A673 (cell line): ENCODE results near the gene MMP12. TPM values are rescaled to one million over a fixed set of nuclear protein-coding genes. Genes with fewer than 3 reads are reported as not detected.

ENCODE experiments used
- BruUV-seq: library from RNA; stranded (reverse); fragments of 400-500 nt; replicated peaks from 2 replicates; lab custom pipeline; 2021; lab: Mats Ljungman, UMichigan
- CTCF ChIA-PET: fragments of 300-600 bp; sonication (Branson Sonifier 250); formaldehyde crosslinking; loops from one replicate; lab custom pipeline; 2022; ENCODE audit warnings: antibody characterized with exemption; lab: Charles Lee
- POLR2A ChIA-PET: fragments of 300-600 bp; sonication (Branson Sonifier 250); formaldehyde crosslinking; loops from one replicate; lab custom pipeline; 2022; ENCODE audit warnings: antibody characterized with exemption; ENCODE audit not compliant: low non-redundant PET; lab: Charles Lee
- DNase-seq: peaks from one replicate; pipeline ENCODE4 v3.0.0-alpha.2; 2015; ENCODE audit warnings: low spot score
- H3K27ac ChIP-seq: fragments of 200-600 bp; sonication (generic); 2 replicates; pipeline ENCODE4 v1.5.1; 2016; ENCODE audit warnings: mixed run types, low read depth, mild to moderate bottlenecking, mixed read lengths, antibody characterized with exemption, low read length; ENCODE audit not compliant: poor library complexity, severe bottlenecking
- H3K27me3 ChIP-seq: fragments of 200-600 bp; sonication (generic); replicated peaks from 2 replicates; pipeline ENCODE4 v1.6.1; 2017; ENCODE audit warnings: mixed run types, low read depth, mild to moderate bottlenecking, mixed read lengths, antibody characterized with exemption, low read length; ENCODE audit not compliant: insufficient read depth, poor library complexity
- H3K36me3 ChIP-seq: fragments of 200-600 bp; sonication (generic); 2 replicates; pipeline ENCODE4 v1.6.1; 2016; ENCODE audit warnings: mixed run types, mild to moderate bottlenecking, mixed read lengths, antibody characterized with exemption, low read length; ENCODE audit not compliant: insufficient read depth, poor library complexity, severe bottlenecking
- H3K4me1 ChIP-seq: fragments of 200-600 bp; sonication (generic); 2 replicates; pipeline ENCODE4 v1.6.1; 2017; ENCODE audit warnings: mixed run types, mild to moderate bottlenecking, mixed read lengths, antibody characterized with exemption, low read length; ENCODE audit not compliant: insufficient read depth, poor library complexity, severe bottlenecking
- H3K4me3 ChIP-seq: fragments of 200-600 bp; sonication (generic); 2 replicates; pipeline ENCODE4 v1.5.1; 2016; ENCODE audit warnings: low read depth, mixed run types, mild to moderate bottlenecking, mixed read lengths, low read length; ENCODE audit not compliant: poor library complexity, severe bottlenecking
- H3K9me3 ChIP-seq: fragments of 200-600 bp; sonication (generic); 2 replicates; pipeline ENCODE4 v1.6.1; 2016; ENCODE audit warnings: mixed run types, low read depth, mild to moderate bottlenecking, mixed read lengths, antibody characterized with exemption, low read length; ENCODE audit not compliant: poor library complexity, severe bottlenecking
- EZH2 ChIP-seq: fragments of 200-600 bp; sonication (generic); IDR thresholded peaks from 2 replicates; pipeline ENCODE4 v1.6.1; 2017; ENCODE audit warnings: borderline replicate concordance, low read depth, mild to moderate bottlenecking, mixed read lengths, antibody characterized with exemption, low read length; ENCODE audit not compliant: poor library complexity, severe bottlenecking
- intact Hi-C: fragments of 100-400 bp; cut with micrococcal nuclease; formaldehyde crosslinking; loops from one replicate; pipeline ENCODE4 v1.10.0; 2022; ENCODE audit not compliant: unreplicated experiment
- total RNA-seq: library from RNA; stranded (reverse); gene quantifications from 2 replicates; pipeline ENCODE4 v1.2.3, GENCODE V29; 2021
- TF ChIP-seq, protein P1 (sequence below): fragments of 300-800, 200-600 bp; sonication (generic); conservative IDR thresholded peaks from 2 replicates; pipeline ENCODE4 v1.5.1; 2017; ENCODE audit warnings: low read depth, mild to moderate bottlenecking, antibody characterized with exemption, low read length, moderate library complexity, mixed read lengths

MMP12 gene
- total RNA-seq, 1 experiment from 2014 or later, result 0.19 TPM

- no peak overlapping the region for H3K4me3 ChIP-seq
- POLR2A ChIA-PET, result no interaction called here
- TF ChIP-seq EZH2, result no peak
- TF ChIP-seq, protein P1, sequence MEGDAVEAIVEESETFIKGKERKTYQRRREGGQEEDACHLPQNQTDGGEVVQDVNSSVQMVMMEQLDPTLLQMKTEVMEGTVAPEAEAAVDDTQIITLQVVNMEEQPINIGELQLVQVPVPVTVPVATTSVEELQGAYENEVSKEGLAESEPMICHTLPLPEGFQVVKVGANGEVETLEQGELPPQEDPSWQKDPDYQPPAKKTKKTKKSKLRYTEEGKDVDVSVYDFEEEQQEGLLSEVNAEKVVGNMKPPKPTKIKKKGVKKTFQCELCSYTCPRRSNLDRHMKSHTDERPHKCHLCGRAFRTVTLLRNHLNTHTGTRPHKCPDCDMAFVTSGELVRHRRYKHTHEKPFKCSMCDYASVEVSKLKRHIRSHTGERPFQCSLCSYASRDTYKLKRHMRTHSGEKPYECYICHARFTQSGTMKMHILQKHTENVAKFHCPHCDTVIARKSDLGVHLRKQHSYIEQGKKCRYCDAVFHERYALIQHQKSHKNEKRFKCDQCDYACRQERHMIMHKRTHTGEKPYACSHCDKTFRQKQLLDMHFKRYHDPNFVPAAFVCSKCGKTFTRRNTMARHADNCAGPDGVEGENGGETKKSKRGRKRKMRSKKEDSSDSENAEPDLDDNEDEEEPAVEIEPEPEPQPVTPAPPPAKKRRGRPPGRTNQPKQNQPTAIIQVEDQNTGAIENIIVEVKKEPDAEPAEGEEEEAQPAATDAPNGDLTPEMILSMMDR, result no peak
- no peaks in the 10 kb centered on the region for H3K27me3 ChIP-seq
- CTCF ChIA-PET, result no interaction called here
- intact Hi-C loops, result no loop called here
- H3K9me3 ChIP-seq, result no peaks in the 10 kb centered on the region
- no peaks in the 10 kb centered on the region for H3K36me3 ChIP-seq
- H3K27ac ChIP-seq, result no peak overlapping the region
- H3K4me1 ChIP-seq, result peaks cover 19% of the 10 kb centered on the region
- BruUV-seq, result no TSS peak
- DNase-seq, result no peak
Observed at GRCh38 chr11:102849311-102849710, 25.5 kb downstream of the MMP12 start.

- no peak overlapping the region for H3K27ac ChIP-seq
- H3K4me1 ChIP-seq, result peaks cover 30% of the 10 kb centered on the region
- no peaks in the 10 kb centered on the region for H3K9me3 ChIP-seq
- DNase-seq, result peak; percentile 68
- TF ChIP-seq, protein P1, result no peak
- no peak for TF ChIP-seq EZH2
- H3K4me3 ChIP-seq, result no peak overlapping the region
- CTCF ChIA-PET, result interaction anchor here (0.7 kb wide), 1 partner anchor 68 kb away, joined by 3 read pairs; no protein-coding TSS in a partner anchor
- intact Hi-C loops, result no loop called here
- BruUV-seq, result no TSS peak
- H3K27me3 ChIP-seq, result no peaks in the 10 kb centered on the region
- no peaks in the 10 kb centered on the region for H3K36me3 ChIP-seq
- POLR2A ChIA-PET, result no interaction called here
Observed at GRCh38 chr11:102846292-102846691, 28.5 kb downstream of the MMP12 start.

- Histone ChIP-seq H3K4me3 (no peak within 1 kb of the TSS), H3K36me3 (no peaks in the 10 kb centered on the region), H3K27me3 (no peaks in the 10 kb centered on the region), H3K27ac (no peak within 1 kb of the TSS), H3K4me1 (peaks cover 31% of the 10 kb centered on the region), H3K9me3 (no peaks in the 10 kb centered on the region)
- DNase-seq, result no peak
- ChIA-PET CTCF (no interaction called here), POLR2A (no interaction called here)
- BruUV-seq, result no TSS peak
- no peak for TF ChIP-seq EZH2
- TF ChIP-seq, protein P1, result no peak
- intact Hi-C loops, result no loop called here
Observed at GRCh38 chr11:102843489-102843888, 31.3 kb downstream of the MMP12 start, which contains the start of gene MMP3. Gene MMP3 (minus strand): TSS chr11:102843609. CDS start chr11:102843546, 63 bp downstream.
